ENCODE results near the gene PLCG1.

Gene PLCG1

GRCh38 chr20:41222703-41223102 lies 85.4 kb downstream of the PLCG1 start:
- no peak for TF ChIP-seq SIN3A (IDR thresholded peaks at IDR 0.05; ENCODE audit: borderline replicate concordance, insufficient read depth, low read length)
- TF ChIP-seq POLR2AphosphoS5 (IDR thresholded peaks at IDR 0.05; ENCODE audit: low read depth, low read length): no peak
- TF ChIP-seq REST (IDR thresholded peaks at IDR 0.05; ENCODE audit: insufficient read depth in 1 of 2, low read depth in 2 of 2, low read length in 2 of 2): no peak
- no peak for TF ChIP-seq TAF1 (IDR thresholded peaks at IDR 0.05; ENCODE audit: borderline replicate concordance, insufficient read depth, low read length)
- TF ChIP-seq FOXP2 (optimal IDR thresholded peaks at IDR 0.05; ENCODE audit: borderline replicate concordance, extremely low read depth, extremely low read length, insufficient read depth): no peak

GRCh38 chr20:41223112-41223511 lies 85.8 kb downstream of the PLCG1 start:
- TF ChIP-seq REST (IDR thresholded peaks at IDR 0.05; ENCODE audit: insufficient read depth in 1 of 2, low read depth in 2 of 2, low read length in 2 of 2): no peak
- TF ChIP-seq TAF1 (IDR thresholded peaks at IDR 0.05; ENCODE audit: borderline replicate concordance, insufficient read depth, low read length): no peak
- no peak for TF ChIP-seq FOXP2 (optimal IDR thresholded peaks at IDR 0.05; ENCODE audit: borderline replicate concordance, extremely low read depth, extremely low read length, insufficient read depth)
- no peak for TF ChIP-seq SIN3A (IDR thresholded peaks at IDR 0.05; ENCODE audit: borderline replicate concordance, insufficient read depth, low read length)
- TF ChIP-seq POLR2AphosphoS5 (IDR thresholded peaks at IDR 0.05; ENCODE audit: low read depth, low read length): no peak

- TF ChIP-seq SIN3A (IDR thresholded peaks at IDR 0.05; ENCODE audit: borderline replicate concordance, insufficient read depth, low read length): no peak
- no peak for TF ChIP-seq TAF1 (IDR thresholded peaks at IDR 0.05; ENCODE audit: borderline replicate concordance, insufficient read depth, low read length)
- TF ChIP-seq REST (IDR thresholded peaks at IDR 0.05; ENCODE audit: insufficient read depth in 1 of 2, low read depth in 2 of 2, low read length in 2 of 2): no peak
- TF ChIP-seq POLR2AphosphoS5 (IDR thresholded peaks at IDR 0.05; ENCODE audit: low read depth, low read length): no peak
- TF ChIP-seq FOXP2 (optimal IDR thresholded peaks at IDR 0.05; ENCODE audit: borderline replicate concordance, extremely low read depth, extremely low read length, insufficient read depth): no peak
Observed at GRCh38 chr20:41224281-41224680, 86.9 kb downstream of the PLCG1 start.

- TF ChIP-seq REST (IDR thresholded peaks at IDR 0.05; ENCODE audit: insufficient read depth in 1 of 2, low read depth in 2 of 2, low read length in 2 of 2): no peak
- no peak for TF ChIP-seq POLR2AphosphoS5 (IDR thresholded peaks at IDR 0.05; ENCODE audit: low read depth, low read length)
- TF ChIP-seq FOXP2 (optimal IDR thresholded peaks at IDR 0.05; ENCODE audit: borderline replicate concordance, extremely low read depth, extremely low read length, insufficient read depth): no peak
- no peak for TF ChIP-seq TAF1 (IDR thresholded peaks at IDR 0.05; ENCODE audit: borderline replicate concordance, insufficient read depth, low read length)
- no peak for TF ChIP-seq SIN3A (IDR thresholded peaks at IDR 0.05; ENCODE audit: borderline replicate concordance, insufficient read depth, low read length)
Observed at GRCh38 chr20:41225091-41225490, 87.7 kb downstream of the PLCG1 start.

GRCh38 chr20:41226426-41226825 lies 89.1 kb downstream of the PLCG1 start:
- TF ChIP-seq TAF1 (IDR thresholded peaks at IDR 0.05; ENCODE audit: borderline replicate concordance, insufficient read depth, low read length) (no peak), FOXP2 (optimal IDR thresholded peaks at IDR 0.05; ENCODE audit: borderline replicate concordance, extremely low read depth, extremely low read length, insufficient read depth) (no peak), REST (IDR thresholded peaks at IDR 0.05; ENCODE audit: insufficient read depth in 1 of 2, low read depth in 2 of 2, low read length in 2 of 2) (no peak), SIN3A (IDR thresholded peaks at IDR 0.05; ENCODE audit: borderline replicate concordance, insufficient read depth, low read length) (no peak), POLR2AphosphoS5 (IDR thresholded peaks at IDR 0.05; ENCODE audit: low read depth, low read length) (no peak)
